HFF-Myc (cell line): ENCODE data around the gene ANK2.
A peak's percentile ranks its signal among the peaks of the same experiment; 100 is the strongest.

ENCODE experiments used
- DNase-seq: peaks from one replicate; pipeline ENCODE4 v3.0.0-alpha.2; 2011; ENCODE audit warnings: low read depth; ENCODE audit errors: extremely low read depth
- H3K4me3 ChIP-seq: replicated peaks from 2 replicates; pipeline ENCODE4 v1.5.1; 2011; ENCODE audit warnings: low read depth, mild to moderate bottlenecking, control low read depth, low read length
- CTCF ChIP-seq: IDR thresholded peaks from 2 replicates; pipeline ENCODE4 v1.5.1; 2012; ENCODE audit warnings: mild to moderate bottlenecking, low read depth, low read length, control low read depth; ENCODE audit errors: missing control alignments

The ANK2 gene

GRCh38 chr4:113378836-113379235, 329.4 kb downstream of the ANK2 start:
- H3K4me3 ChIP-seq = no peak overlapping the region
- DNase-seq = no peak
- no peak for TF ChIP-seq CTCF

- H3K4me3 ChIP-seq = no peak overlapping the region
- no peak for DNase-seq
- no peak for TF ChIP-seq CTCF
These were observed 333.3 kb downstream of the ANK2 start for GRCh38 chr4:113382704-113383103.

GRCh38 chr4:113383111-113383785, 333.8 kb downstream of the ANK2 start:
- TF ChIP-seq CTCF = no peak
- peak; percentile 41 for DNase-seq

GRCh38 chr4:113384600-113384999, 335.1 kb downstream of the ANK2 start:
- TF ChIP-seq CTCF = no peak
- H3K4me3 ChIP-seq = no peak overlapping the region
- DNase-seq = peak; percentile 36

More at GRCh38 chr4:113383111-113383785, 333.8 kb downstream of the ANK2 start:
- H3K4me3 ChIP-seq = no peak overlapping the region

- H3K4me3 ChIP-seq = no peak overlapping the region
- no peak for DNase-seq
- no peak for TF ChIP-seq CTCF
These were observed 335.9 kb downstream of the ANK2 start for GRCh38 chr4:113385281-113385899.

GRCh38 chr4:113389160-113389559, 339.7 kb downstream of the ANK2 start:
- no peak for TF ChIP-seq CTCF
- no peak for DNase-seq
- H3K4me3 ChIP-seq = no peak overlapping the region
